Stromal cell of bone marrow (primary cell): ENCODE data around the gene NFIX.

Experiments used
- DNase-seq: peaks from one replicate; pipeline ENCODE4 v3.0.0-alpha.2; 2012; ENCODE audit warnings: low read depth

NFIX gene

DNA sequence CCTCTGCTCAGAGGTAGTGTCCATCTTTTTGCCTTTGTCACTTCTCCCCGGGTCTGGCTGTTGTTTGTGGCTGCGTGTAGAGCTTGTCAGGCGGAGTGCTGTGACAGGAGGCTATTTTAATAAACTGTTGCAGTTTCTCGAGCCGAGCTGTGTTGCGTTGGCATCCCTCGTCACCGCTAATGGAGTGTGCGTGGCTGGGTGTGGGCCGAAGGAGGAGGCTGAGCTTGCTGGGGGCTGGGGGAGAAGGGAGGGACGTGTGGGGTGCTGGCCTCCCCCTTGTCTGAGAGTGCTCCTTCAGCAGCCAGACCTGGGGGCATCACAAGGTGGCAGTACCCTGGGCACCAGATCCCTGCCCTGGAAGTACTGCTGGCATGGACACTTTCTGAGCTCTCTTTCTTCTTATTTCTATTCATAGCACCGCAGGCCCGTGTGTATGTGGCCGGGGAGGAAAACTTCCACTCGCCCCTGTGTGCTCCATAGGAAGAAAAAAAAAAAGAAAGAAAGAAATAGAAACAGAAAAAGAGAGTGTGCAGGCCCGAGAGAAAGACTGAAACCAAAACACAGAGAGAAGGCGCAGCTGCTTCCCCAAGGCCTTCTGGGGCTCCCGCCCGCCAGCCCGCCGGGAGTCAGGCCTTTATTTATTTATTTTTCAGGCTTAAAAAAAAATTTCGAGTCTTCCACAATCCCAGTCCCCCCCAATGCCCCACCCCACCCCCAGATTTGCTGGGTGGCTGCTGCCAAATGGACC is 27.0 kb downstream of the NFIX start:
- no peak for DNase-seq

DNA sequence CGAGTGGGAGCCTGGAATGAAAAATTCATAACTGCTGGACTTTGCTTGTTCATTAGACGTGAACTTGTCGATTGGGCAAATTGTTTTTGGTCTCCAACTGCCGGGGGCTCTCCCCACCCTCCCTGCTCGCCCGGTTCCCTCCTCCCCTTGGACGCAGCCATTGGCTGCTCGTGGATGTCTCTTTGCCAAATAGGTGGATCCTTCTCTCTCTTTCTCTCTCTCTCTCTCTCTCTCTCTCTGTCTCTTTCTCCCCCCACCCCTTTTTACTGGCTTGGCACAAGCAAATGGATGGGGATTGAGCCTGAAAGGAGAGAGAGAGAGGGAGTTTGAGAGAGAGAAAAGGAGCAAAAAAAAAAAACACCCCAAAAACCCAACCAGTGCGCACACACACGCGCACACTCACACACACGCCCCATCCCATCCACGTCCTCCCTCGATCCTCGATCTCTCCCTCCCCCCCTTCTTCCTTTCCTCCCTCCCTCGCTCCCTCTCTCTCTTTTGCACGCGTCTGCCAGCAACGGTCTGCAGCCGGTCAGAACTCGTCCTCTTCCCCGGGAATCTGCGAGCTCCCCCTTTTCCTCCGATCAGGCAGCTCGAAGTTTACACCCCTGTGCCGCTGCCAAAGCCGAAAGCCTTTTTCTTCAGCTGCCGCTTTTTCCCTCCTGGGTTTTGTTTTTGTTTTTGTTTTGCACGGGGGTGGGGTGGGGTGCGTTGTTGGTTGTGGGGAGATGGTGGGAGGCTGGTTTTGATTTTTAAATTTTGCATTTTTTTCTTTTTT is 27.8 kb downstream of the NFIX start:
- peak; percentile 95 for DNase-seq

DNA sequence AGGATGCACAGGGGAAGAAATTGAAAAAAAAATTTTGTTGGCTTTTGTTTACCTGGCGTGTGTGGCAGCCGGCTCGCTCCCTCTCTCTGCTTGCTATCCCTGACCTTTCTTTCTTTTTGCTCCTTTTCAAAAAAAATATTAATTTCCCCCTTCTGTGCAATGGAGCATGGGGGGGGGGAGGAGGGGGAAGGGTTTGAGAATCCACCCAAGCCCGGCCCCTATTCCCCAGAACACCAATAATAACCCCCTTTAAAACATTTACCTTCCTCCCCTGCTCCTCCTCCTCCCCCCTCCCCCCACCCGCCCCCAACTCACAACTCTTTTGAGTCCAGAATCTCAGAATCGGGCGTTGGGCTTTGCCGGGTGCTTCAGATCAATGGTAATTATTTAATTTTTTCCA is 28.4 kb downstream of the NFIX start:
- no peak for DNase-seq

DNA sequence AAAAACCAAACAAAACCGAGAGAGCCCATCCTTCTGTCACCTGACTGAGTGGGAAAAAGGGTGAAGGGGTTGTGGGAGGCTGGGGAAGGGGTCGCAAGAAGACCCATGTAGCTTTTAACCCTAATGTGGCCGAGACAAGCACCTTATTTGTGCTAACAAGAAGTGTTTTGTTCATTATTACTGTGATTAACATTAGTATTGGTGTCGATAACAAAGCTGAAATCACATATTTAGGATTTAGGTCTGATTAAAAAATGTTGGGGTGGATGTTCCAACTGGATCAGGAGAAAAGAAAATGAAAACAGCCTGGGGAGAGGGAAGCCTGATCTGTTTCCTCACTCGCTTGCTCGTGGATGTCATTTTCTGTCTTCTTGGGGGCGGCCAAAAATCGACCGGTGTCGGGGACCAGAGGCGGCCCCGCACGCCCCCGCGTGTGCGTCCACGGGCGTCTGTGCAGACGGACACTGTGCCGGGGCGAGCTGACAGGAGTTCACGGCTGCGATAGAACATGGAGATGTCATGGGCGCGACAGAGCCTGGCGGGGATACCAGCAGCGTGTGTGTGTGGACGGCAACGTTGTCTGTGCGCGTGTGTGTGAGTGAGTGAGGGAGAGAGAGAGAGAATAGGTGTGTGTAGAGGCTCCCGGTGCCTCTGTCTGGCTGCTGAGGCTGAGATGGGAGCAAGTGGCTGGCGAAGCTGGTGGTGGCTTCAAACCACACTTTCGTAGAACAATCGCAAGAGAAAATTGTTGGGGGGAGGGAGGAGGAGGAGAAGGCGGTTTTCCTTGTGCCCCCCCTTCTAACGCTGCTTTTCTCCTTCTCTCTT is 29.1 kb downstream of the NFIX start:
- DNase-seq: no peak

DNA sequence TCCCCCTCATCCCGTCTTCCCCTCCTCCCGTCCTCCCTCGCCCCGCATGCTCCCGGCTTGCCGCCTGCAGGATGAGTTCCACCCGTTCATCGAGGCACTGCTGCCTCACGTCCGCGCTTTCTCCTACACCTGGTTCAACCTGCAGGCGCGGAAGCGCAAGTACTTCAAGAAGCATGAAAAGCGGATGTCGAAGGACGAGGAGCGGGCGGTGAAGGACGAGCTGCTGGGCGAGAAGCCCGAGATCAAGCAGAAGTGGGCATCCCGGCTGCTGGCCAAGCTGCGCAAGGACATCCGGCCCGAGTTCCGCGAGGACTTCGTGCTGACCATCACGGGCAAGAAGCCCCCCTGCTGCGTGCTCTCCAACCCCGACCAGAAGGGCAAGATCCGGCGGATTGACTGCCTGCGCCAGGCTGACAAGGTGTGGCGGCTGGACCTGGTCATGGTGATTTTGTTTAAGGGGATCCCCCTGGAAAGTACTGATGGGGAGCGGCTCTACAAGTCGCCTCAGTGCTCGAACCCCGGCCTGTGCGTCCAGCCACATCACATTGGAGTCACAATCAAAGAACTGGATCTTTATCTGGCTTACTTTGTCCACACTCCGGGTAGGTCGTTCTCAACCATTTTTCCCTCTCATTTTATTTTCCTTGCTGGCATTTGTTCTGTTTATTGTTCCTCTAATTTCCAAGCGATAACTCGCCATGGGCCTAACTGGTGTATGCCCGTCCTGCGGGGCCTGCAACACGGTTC is 29.8 kb downstream of the NFIX start:
- DNase-seq: no peak

DNA sequence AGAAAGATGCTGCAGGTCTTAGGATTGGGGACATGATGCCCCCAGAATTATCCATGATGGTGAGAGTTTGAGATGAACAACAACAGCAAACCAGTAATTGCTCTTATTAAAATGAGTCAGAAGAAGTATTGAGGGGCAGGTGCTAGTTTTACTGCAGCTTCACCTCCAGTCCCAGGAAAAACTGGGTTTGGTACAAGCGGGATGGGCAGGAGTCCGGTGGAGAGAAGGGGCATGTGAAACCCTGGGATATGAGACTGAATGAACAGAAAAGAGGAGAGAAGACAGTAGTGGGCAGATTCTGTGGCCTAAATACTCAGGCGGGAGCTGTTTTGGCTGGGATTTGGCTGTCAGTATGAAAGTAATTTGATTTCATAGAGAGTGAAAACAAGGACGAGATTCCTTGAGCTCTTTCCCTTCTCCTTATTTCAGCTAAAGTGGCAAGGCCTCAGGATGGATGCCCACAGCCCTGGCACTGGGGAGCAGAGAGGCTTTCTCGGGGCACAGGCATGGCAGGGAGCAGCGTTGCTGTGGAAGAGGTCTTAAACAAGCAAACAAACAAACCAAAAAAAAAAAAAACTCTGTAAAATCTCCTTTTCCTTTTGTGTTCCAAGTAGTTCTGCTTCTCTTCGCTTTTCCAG is 30.7 kb downstream of the NFIX start:
- no peak for DNase-seq

DNA sequence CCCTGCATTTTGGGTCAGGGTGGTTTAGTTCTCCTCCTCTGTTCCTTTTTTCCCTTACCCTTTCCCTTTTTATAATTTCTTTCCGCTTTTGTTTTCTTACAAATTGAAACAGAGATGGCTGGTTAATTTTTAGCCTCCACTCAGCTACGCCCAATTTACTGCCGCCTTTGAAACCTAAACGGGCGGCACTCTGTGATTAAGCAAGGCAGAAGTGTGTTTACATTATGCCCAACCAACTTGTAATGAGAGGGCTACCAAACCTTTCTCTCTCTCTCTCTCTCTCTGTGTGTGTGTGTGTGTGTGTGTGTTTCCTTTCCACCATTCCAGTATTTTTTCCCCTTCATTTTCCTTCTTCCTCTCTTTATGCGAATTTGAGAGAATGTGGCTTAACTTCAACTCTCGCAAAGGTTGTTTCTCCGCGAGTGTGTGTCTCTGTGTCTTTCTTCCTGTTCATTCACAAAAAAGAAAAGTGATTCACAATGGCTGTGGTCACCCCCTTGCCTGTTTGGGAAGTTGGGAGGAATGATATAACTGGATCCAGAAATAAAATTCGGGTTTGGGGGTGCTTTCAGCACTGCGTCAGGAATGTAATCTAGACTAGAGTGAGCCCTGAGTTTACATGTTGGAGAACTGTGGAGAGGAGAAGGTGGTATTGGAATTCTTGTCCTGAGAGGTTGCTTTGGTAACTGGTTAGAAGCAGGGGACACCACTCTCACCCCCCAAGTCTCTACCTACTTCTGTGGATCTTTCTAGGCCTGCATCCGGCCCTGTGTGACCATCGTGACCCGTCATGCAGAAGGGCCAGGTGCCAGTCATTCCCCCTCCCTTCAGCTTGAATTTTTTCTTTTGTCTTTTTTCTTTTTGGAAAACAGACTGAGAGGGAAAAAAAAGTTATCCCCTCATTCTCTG is 31.4 kb downstream of the NFIX start:
- no peak for DNase-seq

DNA sequence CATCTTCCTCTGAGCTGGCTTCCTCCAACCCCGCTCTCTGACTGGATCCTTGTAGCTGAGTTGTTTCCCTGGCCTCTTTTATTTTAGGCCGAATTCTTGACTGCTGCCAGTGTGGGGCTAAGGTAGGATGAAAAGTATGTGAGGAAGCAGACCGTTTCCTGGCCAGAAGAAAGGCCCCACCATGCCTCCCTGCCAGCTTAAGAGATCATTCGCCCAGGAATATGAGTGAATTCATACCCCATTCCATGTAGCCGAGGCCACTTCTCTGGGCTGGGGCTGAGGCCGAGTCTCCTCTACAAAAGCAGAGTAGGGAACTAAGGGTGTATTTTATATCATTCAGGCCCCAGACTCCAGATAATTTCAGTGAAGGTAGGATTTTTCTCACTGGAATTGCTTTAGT is 32.3 kb downstream of the NFIX start:
- DNase-seq: no peak

DNA sequence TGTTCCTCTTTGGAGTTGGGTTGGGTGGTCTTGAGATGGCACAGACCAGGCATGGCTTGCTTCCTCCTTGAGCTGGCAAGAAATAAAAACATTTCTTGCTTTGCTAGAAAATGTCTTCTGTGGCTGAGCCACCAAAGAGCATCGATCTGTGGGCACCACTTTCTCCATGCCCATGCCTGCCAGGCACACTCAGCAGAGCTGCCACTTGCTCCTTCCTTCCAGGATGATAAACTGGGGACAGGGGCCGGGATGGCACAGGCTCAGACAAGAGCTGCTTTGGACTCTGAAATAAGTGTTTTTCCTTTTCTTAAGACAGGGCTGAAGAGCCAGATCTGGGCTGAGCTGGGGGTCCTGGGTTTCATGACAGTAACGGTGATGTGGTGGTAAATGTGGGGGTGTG is 32.8 kb downstream of the NFIX start:
- DNase-seq: no peak

DNA sequence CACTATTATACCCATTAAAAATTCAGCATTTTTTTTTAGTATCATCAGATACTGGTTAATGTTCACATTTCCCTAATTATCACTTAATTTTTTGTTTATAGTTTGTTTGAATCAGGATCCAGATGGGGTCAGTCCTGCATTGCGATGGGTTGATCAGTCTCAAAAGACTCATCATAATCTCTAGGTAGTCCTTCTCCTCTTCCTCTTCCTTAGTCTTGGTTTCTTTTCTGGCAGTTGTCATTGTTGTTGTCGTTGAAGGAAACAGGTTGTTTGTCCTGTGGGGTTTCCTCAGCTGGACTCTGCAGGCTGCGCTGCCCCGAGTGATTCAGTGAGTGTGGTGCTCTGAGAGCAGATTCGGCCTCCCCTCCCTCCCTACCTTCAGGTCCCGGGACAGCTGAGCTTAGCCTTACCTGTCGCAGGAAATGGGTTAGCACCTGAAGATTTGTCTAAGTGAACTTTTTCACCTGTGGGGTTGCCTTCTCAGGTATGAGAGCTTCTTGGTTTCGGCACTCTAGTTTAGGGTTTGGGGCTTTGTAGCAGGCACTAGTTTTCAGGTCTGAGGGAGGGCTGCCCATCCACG is 34.1 kb downstream of the NFIX start:
- DNase-seq: no peak

DNA sequence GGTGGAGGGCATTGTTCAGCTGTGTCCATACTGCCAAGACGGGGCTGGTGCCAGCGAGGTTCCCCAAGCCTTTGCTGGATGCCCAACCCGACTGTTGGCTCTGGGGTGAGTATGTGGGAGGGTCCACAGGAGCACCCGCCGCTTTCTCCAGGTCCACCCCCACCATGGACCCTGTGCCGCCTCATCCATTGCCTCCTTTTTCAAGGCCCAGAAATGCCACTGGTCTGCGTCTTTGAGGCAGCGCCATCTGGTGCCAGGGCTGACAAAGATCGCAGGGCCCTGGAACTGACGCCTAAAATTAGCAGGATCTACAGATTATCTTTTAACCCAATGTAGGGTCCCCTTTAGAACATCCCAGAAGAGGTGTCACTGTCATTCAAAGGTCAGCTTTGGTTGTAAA is 34.6 kb downstream of the NFIX start:
- no peak for DNase-seq

DNA sequence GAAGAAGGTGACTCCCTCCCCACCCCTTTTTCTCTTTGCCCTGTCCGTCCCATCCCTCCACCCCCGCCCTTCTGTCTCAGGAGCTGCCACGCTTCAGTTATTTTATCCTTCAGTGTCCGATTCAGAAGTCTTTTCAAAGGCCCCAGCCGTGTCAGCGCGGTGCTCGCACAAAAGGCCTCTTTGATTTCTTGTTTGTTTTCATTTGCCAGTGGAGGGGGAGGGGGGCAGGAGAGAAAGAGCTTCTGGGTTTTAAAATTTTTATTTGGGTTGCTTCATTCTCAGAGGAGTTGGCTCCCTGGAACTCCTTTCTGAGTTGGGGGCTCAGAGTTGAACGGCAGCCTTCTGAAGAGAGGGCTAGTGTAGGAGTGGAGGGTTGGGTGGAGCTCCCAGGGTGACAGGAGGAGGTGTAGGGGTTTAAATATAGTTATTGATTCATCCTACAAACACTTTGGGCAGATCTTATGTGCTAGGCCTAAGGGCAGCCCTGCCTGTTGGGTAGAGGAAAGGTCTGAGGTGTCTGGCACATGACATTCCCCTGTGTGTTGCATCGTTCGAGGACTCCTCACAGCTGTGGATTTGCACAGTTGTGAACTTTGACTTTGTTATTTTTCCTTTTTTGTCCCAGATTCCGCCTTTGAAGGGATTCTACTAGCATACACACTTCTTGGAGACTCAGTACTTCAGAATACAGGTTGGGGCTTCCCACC is 36.8 kb downstream of the NFIX start:
- no peak for DNase-seq

DNA sequence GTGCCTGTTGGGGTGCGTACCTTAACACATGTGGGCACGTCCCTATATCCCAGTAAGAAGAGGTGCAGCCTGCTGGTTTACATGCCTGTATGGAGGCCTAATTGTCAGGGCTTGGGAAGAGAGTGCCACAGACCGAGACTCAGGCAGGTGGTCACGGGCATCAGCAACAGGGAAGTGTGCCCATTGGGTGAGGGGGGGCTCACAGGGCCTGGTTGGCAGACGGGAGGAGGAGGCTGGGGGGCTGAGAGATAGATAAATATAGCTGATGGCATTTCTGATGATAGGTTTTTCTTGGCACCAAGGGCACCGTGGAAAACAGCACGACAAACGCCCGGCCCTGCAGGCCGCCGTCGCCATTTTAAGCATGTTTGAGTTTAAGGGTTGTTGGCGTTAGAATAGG is 37.6 kb downstream of the NFIX start:
- DNase-seq: no peak

DNA sequence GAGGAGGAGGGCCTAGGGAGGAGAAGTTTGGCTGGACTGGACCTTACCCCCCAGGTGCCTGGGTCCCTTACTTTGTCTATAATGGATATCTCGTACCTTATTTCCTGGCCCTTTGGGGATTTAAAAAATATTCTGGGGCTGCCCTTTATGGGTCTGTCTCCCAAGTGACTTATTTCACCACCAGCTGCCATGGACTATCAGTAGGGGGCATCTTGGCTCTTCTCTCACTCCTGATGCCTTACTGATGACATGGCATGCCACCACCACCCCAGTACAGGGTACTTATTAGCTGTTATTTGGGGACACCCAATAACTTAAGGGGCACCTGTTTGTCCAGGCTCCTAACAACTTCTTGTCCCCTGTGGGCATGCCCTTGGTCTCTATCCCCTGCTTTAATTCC is 38.0 kb downstream of the NFIX start:
- DNase-seq: no peak

DNA sequence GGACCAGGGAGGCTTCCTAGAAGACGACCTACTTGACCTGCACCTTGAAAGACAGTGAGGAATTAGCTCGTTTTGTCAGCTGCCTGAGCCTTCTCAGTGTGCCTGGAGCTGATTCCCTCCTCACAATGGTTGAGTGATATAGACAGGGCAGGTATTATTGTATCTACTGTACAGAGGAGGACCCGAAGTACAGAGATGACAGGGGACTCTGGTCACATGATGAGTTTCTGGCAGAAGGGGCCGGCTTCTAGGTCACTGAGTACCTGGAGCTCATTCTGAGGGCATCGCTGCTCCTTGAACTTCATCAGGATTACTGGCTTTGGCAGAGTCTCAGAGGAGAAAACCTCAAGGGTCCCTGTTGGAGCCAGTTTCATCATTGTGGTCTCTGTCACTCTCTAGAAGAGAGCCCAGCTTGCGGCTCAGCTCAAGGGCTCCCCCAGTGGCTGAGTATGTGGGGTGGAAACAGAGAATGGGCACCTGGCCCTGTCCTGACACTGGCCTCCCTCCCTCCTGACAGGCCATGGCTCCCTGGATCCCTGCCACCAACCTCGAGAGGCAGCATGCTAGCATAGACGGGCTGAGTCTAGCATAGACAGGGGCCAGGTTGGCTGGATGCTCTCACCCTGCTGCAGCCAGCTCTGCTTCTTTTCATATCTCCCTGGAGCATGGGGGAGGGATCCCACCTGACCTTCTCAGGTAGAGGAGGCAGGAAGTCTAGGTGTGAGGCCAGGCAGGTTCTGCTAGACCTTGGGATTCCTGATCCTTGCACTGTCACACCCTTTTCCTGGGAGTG is 38.7 kb downstream of the NFIX start:
- no peak for DNase-seq

DNA sequence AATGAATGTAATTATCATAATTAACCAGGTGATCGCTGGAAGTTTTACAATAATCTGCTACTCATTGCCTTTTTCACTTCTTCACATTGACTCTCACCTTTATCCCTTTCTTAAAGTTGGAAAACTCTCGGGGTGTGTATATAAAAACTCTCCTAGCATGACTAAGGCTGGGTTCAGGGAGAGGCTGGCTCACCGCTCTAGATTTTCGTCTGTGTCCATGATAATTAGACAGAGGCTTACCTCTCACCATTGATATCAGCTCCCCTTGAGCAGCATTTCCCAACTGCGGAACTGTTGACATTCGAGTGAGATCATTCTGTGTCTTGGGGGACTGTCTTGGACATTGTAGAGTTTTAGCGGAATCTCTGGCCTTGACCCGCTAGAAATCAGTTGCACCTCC is 39.4 kb downstream of the NFIX start:
- DNase-seq: no peak

DNA sequence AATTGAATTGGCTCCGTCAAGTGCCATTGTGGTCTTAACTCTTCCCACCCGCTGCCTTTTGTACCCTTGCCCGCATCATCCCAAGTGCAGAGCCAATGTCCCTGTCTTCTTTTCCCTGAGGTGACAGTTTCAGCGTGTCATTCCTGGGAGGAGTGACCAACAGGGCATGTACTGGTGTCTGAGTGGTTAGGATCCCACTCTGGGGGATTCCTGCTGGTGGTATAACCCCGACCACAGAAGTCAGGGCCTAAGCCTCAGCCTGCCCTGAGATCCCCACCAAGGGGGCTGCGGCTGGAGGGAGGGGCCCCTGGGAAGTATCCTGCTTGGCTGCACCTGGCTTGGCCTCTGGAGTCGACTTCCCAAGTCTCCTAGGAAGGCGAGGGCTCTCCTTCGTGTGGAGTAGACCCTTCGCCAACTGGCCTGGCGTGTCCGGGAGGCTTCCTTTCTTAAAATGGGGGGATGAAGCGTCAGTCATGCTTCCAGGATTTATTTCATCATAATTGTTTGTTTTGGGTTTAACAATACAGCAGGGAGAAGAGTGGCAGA is 40.6 kb downstream of the NFIX start:
- no peak for DNase-seq

DNA sequence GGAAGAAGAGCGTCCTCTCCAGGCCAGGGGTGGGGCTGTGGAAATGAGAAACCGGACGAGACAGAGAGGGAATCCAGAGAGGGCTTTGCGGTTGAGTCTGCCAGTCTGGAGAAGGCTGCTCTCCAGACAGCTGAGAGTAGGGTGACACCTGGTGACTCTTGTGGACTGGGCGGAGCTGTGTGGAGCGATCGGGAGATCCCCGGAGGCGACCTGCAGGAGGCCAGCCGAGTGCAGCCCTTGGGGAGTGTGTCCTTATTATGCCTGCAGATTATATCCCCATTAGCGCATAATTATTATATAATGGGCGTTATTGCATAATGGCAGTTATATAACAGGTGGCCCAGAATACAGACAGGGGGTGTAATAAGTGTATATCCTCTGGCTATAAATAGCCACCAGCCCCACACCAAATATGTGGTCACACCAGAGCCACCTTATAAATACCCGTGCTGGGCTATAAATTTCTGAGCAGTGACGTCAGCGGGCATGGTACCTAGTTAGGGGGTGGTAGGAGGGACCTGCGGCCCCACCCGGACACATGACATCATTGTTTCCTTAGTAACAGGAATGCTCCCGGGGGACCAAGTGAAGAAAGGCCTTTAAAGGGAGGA is 41.2 kb downstream of the NFIX start:
- no peak for DNase-seq
